Activated gamma-delta T cell (primary cell): ENCODE measurements around the gene PPFIA1.

Experiments used
- DNase-seq: peaks from one replicate; lab custom pipeline; 2025; lab: John Stamatoyannopoulos, UW

Gene PPFIA1

DNA sequence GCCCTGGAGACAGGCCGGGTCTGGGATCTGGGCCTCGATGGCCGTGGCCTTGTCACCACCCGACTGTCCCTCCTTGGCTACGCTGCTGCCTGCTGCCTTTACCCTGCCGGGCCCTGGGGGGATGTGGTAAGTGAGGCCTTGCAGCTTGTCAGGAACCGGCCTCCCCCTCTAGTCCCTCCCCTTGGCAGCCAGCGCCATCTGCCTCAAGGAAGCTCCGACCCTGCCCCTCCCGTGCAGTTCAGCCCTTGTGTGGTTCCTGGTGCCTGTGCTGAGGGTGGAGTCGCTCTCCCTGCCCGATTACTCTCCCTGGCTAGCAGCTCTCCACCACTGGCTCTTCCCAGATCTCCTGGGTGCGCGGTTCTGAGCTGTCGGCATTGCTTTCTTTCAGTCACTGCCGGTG lies 161.6 kb downstream of the PPFIA1 start:
- DNase-seq: no peak

DNA sequence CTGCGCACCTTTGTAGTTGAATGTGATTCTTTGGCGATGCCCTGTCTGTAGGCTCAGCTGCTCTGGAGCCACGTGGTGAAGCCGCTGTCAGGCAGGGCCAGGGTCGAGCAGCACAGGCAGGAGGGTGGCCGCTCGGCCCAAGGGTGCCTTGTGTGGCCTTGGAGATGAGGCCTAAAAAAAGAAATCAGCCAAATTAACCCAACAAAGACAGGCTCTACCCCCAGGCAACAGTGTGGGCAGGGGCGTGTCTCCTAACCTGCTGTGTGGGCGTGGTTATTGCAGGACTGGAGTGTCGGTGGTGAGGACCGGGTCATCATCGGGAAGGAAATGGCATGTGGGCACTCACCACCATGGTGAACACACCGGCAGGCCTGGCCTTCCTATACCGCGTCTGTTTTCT lies 162.1 kb downstream of the PPFIA1 start:
- no peak for DNase-seq

DNA sequence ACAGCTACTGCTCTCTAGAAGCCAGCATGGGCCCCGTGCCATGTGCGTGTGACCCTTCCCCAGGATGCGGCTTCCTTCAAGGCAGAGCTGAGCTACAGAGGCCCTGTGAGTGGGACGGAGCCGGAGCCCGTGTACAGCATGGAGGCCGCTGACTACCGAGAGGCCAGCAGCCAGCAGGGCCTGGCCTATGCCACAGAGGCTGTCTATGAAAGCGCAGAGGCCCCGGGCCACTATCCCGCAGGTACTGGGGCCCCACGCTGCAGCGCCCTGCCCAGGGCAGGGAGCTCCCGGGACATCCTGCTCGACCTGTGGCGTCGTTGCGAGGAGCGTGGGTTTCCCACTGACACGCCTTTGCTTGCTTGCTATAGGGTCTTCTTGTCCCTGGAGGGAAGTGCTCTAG lies 162.5 kb downstream of the PPFIA1 start:
- no peak for DNase-seq

DNA sequence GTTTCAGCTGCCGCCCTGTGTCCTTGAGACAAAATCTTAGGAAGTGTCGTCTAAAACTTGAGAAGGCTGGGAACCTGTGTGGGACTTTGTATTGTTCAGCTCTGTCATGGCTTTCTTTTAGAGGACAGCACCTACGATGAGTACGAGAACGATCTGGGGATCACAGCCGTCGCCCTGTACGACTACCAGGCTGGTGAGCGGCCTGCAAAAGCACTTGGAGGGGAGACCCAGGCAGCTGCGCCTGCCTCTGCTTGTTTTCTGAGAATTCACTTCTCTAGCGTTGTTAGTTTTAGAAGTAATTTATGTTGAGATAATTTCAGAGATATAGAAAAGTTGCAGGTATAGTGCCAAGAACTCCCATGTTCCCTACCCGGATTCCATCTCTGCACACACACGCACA lies 163.0 kb downstream of the PPFIA1 start:
- no peak for DNase-seq
